RPMI7951 (cell line): ENCODE measurements around the gene SH3BP5L. TPM values are rescaled to one million over a fixed set of nuclear protein-coding genes. Genes with fewer than 3 reads are reported as not detected.

Experiments
- DNase-seq: peaks from one replicate; pipeline ENCODE4 v3.0.0-alpha.2; 2012; ENCODE audit warnings: low read depth
- total RNA-seq: library from RNA; depleted of rRNA; stranded (reverse); fragments of >200 nt; shearing (Covaris generic); gene quantifications from 2 replicates; pipeline ENCODE4 v1.2.3, GENCODE V29; 2014; rRNA removed

SH3BP5L gene
- total RNA-seq, 1 experiment from 2014 or later = 13.3 TPM

- no peak for DNase-seq
These were observed 48.7 kb downstream of the SH3BP5L start for GRCh38 chr1:248776991-248777390.

- DNase-seq = no peak
These were observed 50.3 kb downstream of the SH3BP5L start for GRCh38 chr1:248775441-248775840.

Other genes with a start within 250 kb of the SH3BP5L start
- gene OR2T10, start 228.2 kb downstream of the SH3BP5L start, total RNA-seq = not detected in 2 replicates
- not detected in 2 replicates for gene OR2T11, start 190.8 kb downstream of the SH3BP5L start, total RNA-seq
- not detected in 2 replicates for gene OR2T35, start 180.6 kb downstream of the SH3BP5L start, total RNA-seq
- not detected in 2 replicates for gene OR2T27, start 170.4 kb downstream of the SH3BP5L start, total RNA-seq
- not detected in 2 replicates for gene OR14I1, start 123.1 kb downstream of the SH3BP5L start, total RNA-seq
- gene LYPD8, start 70.2 kb downstream of the SH3BP5L start, total RNA-seq = 1.4 and 2.1 TPM in 2 replicates
- gene ZNF672, start 12.3 kb upstream of the SH3BP5L start, total RNA-seq = 13.4 and 13.8 TPM in 2 replicates
- gene ZNF692, start 33.2 kb upstream of the SH3BP5L start, total RNA-seq = 13.2 and 14.8 TPM in 2 replicates
- gene PGBD2, start 80.3 kb upstream of the SH3BP5L start, total RNA-seq = 6.2 TPM in 2 replicates